Lung (tissue), 12 donors: Measurements from ENCODE around the gene TTK. TPM values are rescaled to one million over a fixed set of nuclear protein-coding genes. Genes with fewer than 3 reads are reported as not detected.

Experiments used
- ATAC-seq: fragments of 200-7000 bp; cut with Tn5 transposase; one replicate; pipeline ENCODE4 v1.9.1; 2020; ENCODE audit warnings: moderate number of reproducible peaks; ENCODE audit not compliant: insufficient read depth, low FRiP score
- DNase-seq, 3 donors: peaks; one replicate each; pipeline ENCODE4 v3.0.0-alpha.2; 2013 to 2017
- H3K27ac ChIP-seq, 2 donors: one replicate each; pipeline ENCODE4 v1.5.1; 2013; ENCODE audit warnings: mild to moderate bottlenecking in 2 of 2, moderate library complexity in 2 of 2, control low read depth in 1 of 2, inconsistent platforms in 1 of 2, low read depth in 1 of 2, low read length in 1 of 2
- H3K27me3 ChIP-seq, 3 donors: one replicate each; pipeline ENCODE4 v1.5.1; 2013; ENCODE audit warnings: low read length in 2 of 3; ENCODE audit not compliant: control insufficient read depth in 3 of 3, insufficient read depth in 3 of 3
- H3K36me3 ChIP-seq, 4 donors: one replicate each; pipeline ENCODE4 v1.5.1; 2013; ENCODE audit warnings: low read length in 4 of 4, mild to moderate bottlenecking in 1 of 4, moderate library complexity in 1 of 4; ENCODE audit not compliant: control insufficient read depth in 4 of 4, insufficient read depth in 4 of 4
- H3K4me1 ChIP-seq, 5 donors: one replicate each; pipeline ENCODE4 v1.5.1; 2013; ENCODE audit warnings: low read length in 5 of 5, mild to moderate bottlenecking in 2 of 5, moderate library complexity in 1 of 5; ENCODE audit not compliant: control insufficient read depth in 5 of 5, insufficient read depth in 5 of 5
- H3K4me3 ChIP-seq: one replicate; pipeline ENCODE4 v1.5.1; 2013; ENCODE audit warnings: mild to moderate bottlenecking, control low read depth, moderate library complexity
- H3K9ac ChIP-seq, 2 donors: one replicate each; pipeline ENCODE4 v1.5.1; 2013; ENCODE audit warnings: low read length in 2 of 2, control low read depth in 1 of 2; ENCODE audit not compliant: insufficient read depth in 1 of 2
- H3K9me3 ChIP-seq, 4 donors: one replicate each; pipeline ENCODE4 v1.5.1; 2013; ENCODE audit warnings: low read length in 3 of 4, mild to moderate bottlenecking in 1 of 4, moderate library complexity in 1 of 4; ENCODE audit not compliant: control insufficient read depth in 4 of 4, insufficient read depth in 3 of 4
- CTCF ChIP-seq: IDR thresholded peaks from 2 replicates; pipeline ENCODE4 v1.5.1; 2012; ENCODE audit warnings: mild to moderate bottlenecking; ENCODE audit errors: control extremely low read depth, extremely low read depth
- WGBS, 2 donors: extraction: QIAGEN DNeasy Blood & Tissue Kit; methylation state at CpG; one replicate each; pipeline ENCODE4 v1.1.7; 2013; 5-methylcytosine and 5-hydroxymethylcytosine counted together
- polyA plus RNA-seq, 2 donors: library from polyadenylated mRNA; stranded (reverse); fragments of 200-250 nt; gene quantifications; one replicate each; pipeline ENCODE4 v1.2.1, GENCODE V29; 2013
- total RNA-seq, 2 donors: library from RNA; depleted of rRNA in 1 of 2; stranded (reverse); fragments of >200 nt in 1 of 2; gene quantifications; one replicate each; pipeline ENCODE4 v1.2.1, GENCODE V29; 2014 to 2021
- donor health status: control.
- donor health status: control.
- donor health status: Bipolar disorder and iron deficiency.
- donor health status: healthy.
- donor health status: DM: yes; HTN: yes; CAD: no.

TTK gene
- total and polyA plus RNA-seq, 4 donors = 0.69 to 3.7 (median 1.1) TPM

- no peaks in the 10 kb centered on the region for H3K36me3 ChIP-seq
- no peak overlapping the region for H3K27ac ChIP-seq
- TF ChIP-seq CTCF = no peak
- no peak overlapping the region for H3K4me3 ChIP-seq
- DNase-seq (no peak), ATAC-seq (no peak)
- no peak overlapping the region for H3K9ac ChIP-seq
- no peaks in the 10 kb centered on the region for H3K27me3 ChIP-seq
- H3K9me3 ChIP-seq = peaks cover 0 to 3% (median under 1%) of the 10 kb centered on the region in 4 donors
- no peaks in the 10 kb centered on the region for H3K4me1 ChIP-seq
- WGBS, 2 donors = 71 to 85% methylated on average over 1 of the region's 1 CpG
Observed at GRCh38 chr6:80077067-80077466, 72.6 kb downstream of the TTK start.

- no peak for TF ChIP-seq CTCF
- H3K4me1 ChIP-seq = no peaks in the 10 kb centered on the region
- H3K9me3 ChIP-seq = no peaks in the 10 kb centered on the region
- H3K9ac ChIP-seq = no peak overlapping the region
- H3K4me3 ChIP-seq = no peak overlapping the region
- ATAC-seq (no peak), DNase-seq (no peak)
- H3K27me3 ChIP-seq = no peaks in the 10 kb centered on the region
- WGBS, 2 donors = 86% methylated on average over 6 of the region's 6 CpGs
- no peak overlapping the region for H3K27ac ChIP-seq
- no peaks in the 10 kb centered on the region for H3K36me3 ChIP-seq
Observed at GRCh38 chr6:80088637-80089036, 84.2 kb downstream of the TTK start.

GRCh38 chr6:80091506-80091905 lies 87.1 kb downstream of the TTK start:
- no peak for ATAC-seq
- H3K27ac ChIP-seq = no peak overlapping the region
- no peak for DNase-seq

More at GRCh38 chr6:80091506-80091905, 87.1 kb downstream of the TTK start:
- no peak overlapping the region for H3K9ac ChIP-seq
- TF ChIP-seq CTCF = no peak
- H3K27me3 ChIP-seq = no peaks in the 10 kb centered on the region
- H3K4me1 ChIP-seq = no peaks in the 10 kb centered on the region
- H3K36me3 ChIP-seq = no peaks in the 10 kb centered on the region
- H3K4me3 ChIP-seq = no peak overlapping the region
- no peaks in the 10 kb centered on the region for H3K9me3 ChIP-seq

Other genes with a start within 250 kb of the TTK start
- 1 to 10 TPM in 1 of 2 donors, under 1 TPM in 1; 0.28 to 1.4 TPM for gene ELOVL4, start 57.1 kb upstream of the TTK start, total RNA-seq
- under 1 TPM; 0.22 to 0.24 TPM for gene ELOVL4, start 57.1 kb upstream of the TTK start, polyA plus RNA-seq
- gene BCKDHB, start 102.0 kb downstream of the TTK start, total RNA-seq = 10 to 100 TPM; 23.3 to 27.7 TPM
- gene BCKDHB, start 102.0 kb downstream of the TTK start, polyA plus RNA-seq = 1 to 10 TPM; 6.9 to 8.1 TPM